NT2/D1 (cell line): ENCODE measurements around the gene PAPOLA.

Experiments
- SUZ12 ChIP-seq: IDR thresholded peaks from 2 replicates; pipeline ENCODE4 v1.6.1; 2011; ENCODE audit not compliant: insufficient read length, insufficient read depth; ENCODE audit errors: extremely low read depth
- YY1 ChIP-seq: IDR thresholded peaks from 2 replicates; pipeline ENCODE4 v1.6.1; 2011; ENCODE audit not compliant: insufficient read length, insufficient read depth
- ZNF274 ChIP-seq: IDR thresholded peaks from 2 replicates; pipeline ENCODE4 v1.6.1; 2011; ENCODE audit warnings: mild to moderate bottlenecking, low read depth, low read length

DNA sequence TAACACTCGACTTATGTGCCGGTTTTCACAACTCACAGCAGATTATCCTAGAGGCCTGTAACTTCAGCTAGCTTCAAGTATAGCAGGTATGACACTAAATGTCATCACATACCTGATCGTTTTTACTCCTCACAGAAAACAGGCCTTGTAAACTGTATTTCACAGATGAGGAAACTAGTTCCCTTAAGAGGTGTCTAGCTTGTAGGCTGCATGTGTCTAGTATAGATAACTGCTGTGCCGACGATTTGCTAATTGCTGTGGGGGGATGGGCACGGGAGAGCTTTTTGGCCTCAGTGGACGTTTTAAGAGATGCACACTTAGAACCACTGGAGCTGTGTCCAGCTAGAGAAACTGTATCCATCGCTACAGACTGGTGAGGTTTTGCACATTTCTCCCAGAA, 78.8 kb downstream of the PAPOLA start:
- no peak for TF ChIP-seq ZNF274
- no peak for TF ChIP-seq YY1
- no peak for TF ChIP-seq SUZ12
